Ovary (tissue), 9 donors: ENCODE data around the gene GGA3. TPM values are rescaled to one million over a fixed set of nuclear protein-coding genes. Genes with fewer than 3 reads are reported as not detected.
"Not testable (repeated sequence)": the region's sequence is repeated elsewhere in the genome, so short reads cannot be mapped to it uniquely, and the experiment has no call there.

Experiments
- DNase-seq, 5 donors: peaks; one replicate each; pipeline ENCODE4 v3.0.0-alpha.2; 2019 to 2020
- H3K27ac ChIP-seq, 2 donors: fragments of 200-600 bp; one replicate each; pipeline versions ENCODE4 v1.5.1 to v1.8.0; 2019 to 2022
- H3K27me3 ChIP-seq: fragments of 200-600 bp; one replicate; pipeline ENCODE4 v1.8.0; 2022
- H3K36me3 ChIP-seq: fragments of 200-600 bp; sonication (generic); one replicate; pipeline ENCODE4 v1.5.1; 2019
- H3K4me1 ChIP-seq: one replicate; pipeline ENCODE4 v1.8.1; 2013; ENCODE audit warnings: mild to moderate bottlenecking, moderate library complexity; ENCODE audit not compliant: insufficient read depth
- H3K4me3 ChIP-seq: fragments of 200-600 bp; sonication (generic); one replicate; pipeline ENCODE4 v1.5.1; 2017
- H3K9me3 ChIP-seq, 2 donors: fragments of 200-600 bp in 1 of 2; sonication (generic) in 1 of 2; one replicate each; pipeline versions ENCODE4 v1.5.1 to v1.8.1; 2013 to 2019; ENCODE audit warnings: mild to moderate bottlenecking in 1 of 2, moderate library complexity in 1 of 2
- CTCF ChIP-seq, 3 donors: fragments of 450-650 bp in 2 of 3; fragments of 200-600 bp in 1 of 3; IDR thresholded peaks; one replicate each; pipeline versions ENCODE4 v1.5.1 to v1.8.0; 2016 to 2022; ENCODE audit warnings: antibody characterized with exemption in 3 of 3, mild to moderate bottlenecking in 1 of 3
- EP300 ChIP-seq: sonication (generic); formaldehyde crosslinking; IDR thresholded peaks from one replicate; pipeline ENCODE4 v1.6.1; 2017; ENCODE audit warnings: antibody characterized with exemption
- POLR2A ChIP-seq: fragments of 450-650 bp; IDR thresholded peaks from one replicate; pipeline ENCODE4 v1.6.1; 2017; ENCODE audit warnings: antibody characterized with exemption, mild to moderate bottlenecking, moderate library complexity
- WGBS, 3 donors: extraction: QIAGEN DNeasy Blood & Tissue Kit in 1 of 3; methylation state at CpG; one replicate each; pipeline versions ENCODE4 v1.1.5 to v1.1.7; 2013 to 2017; 5-methylcytosine and 5-hydroxymethylcytosine counted together
- intact Hi-C, 4 donors: fragments of 100-400 bp; cut with DNase I; formaldehyde crosslinking; loops; one replicate each; pipeline versions ENCODE4 v1.11.0 to v1.15.1; 2022 to 2023
- polyA plus RNA-seq, 2 donors: library from polyadenylated mRNA; stranded (reverse); fragments of 200-250 nt in 1 of 2; fragments of 350-450 nt in 1 of 2; fragmentation: Illumina TruSeq in 1 of 2; extraction: RNeasy Lipid Tissue Mini Kit (QIAGEN cat#74804) in 1 of 2; gene quantifications; one replicate each; pipeline ENCODE4 v1.2.3, GENCODE V29; 2013 to 2014
- total RNA-seq, 7 donors: library from RNA; depleted of rRNA in 2 of 7; stranded (reverse); fragments of >200 nt in 2 of 7; fragmentation: NEBNext Ultra II Directional in 3 of 7; extraction: Animal tissue kit (Norgen Biotek cat#: 25700) in 3 of 7; gene quantifications; one replicate each; pipeline versions ENCODE4 v1.1.0 to v1.2.4, GENCODE V29; 2016 to 2023
- donor health status: DM: no; HTN: no; CAD: no; lungs with moderate emphysema.
- donor health status: DM: no; HTN: no; CAD: no.
- donor health status: Bipolar disorder and iron deficiency.
- donor health status: DM: yes; HTN: yes; CAD: no.
- donor health status: DM: no; HTN: no; CAD: no.
- donor health status: DM: yes; HTN: yes; CAD: no.

Gene GGA3
- total and polyA plus RNA-seq, 9 donors: 18.2 to 48.9 (median 38.3) TPM

- intact Hi-C loops: loop anchor here in 3 of 4 donors (10.0 kb wide), 3 partner anchors 93 to 243 kb away; no protein-coding TSS in a partner anchor
These were observed 53.6 kb downstream of the GGA3 start for GRCh38 chr17:75207760-75208159.

GRCh38 chr17:75207050-75207407 lies 54.4 kb downstream of the GGA3 start:
- H3K9me3 ChIP-seq, H3K4me3 ChIP-seq, H3K27ac ChIP-seq, H3K4me1 ChIP-seq, H3K27me3 ChIP-seq, DNase-seq, H3K36me3 ChIP-seq: not testable (repeated sequence)
- 82 to 83% (median 82%) methylated on average over 8 of the region's 8 CpGs for WGBS, 3 donors
- intact Hi-C loops: loop anchor here in 3 of 4 donors (10.0 kb wide), 3 partner anchors 92 to 242 kb away; no protein-coding TSS in a partner anchor

More at GRCh38 chr17:75207760-75208159, 53.6 kb downstream of the GGA3 start:
- Histone ChIP-seq H3K9me3 (no peaks in the 10 kb centered on the region), H3K36me3 (no peaks in the 10 kb centered on the region), H3K4me1 (peaks cover 2% of the 10 kb centered on the region), H3K4me3 (no peak overlapping the region), H3K27me3 (no peaks in the 10 kb centered on the region), H3K27ac (no peak overlapping the region)
- WGBS, 3 donors: 83 to 85% (median 84%) methylated on average over 12 of the region's 12 CpGs
- no peak for TF ChIP-seq EP300
- no peak for TF ChIP-seq POLR2A
- no peak for TF ChIP-seq CTCF (IDR thresholded peaks at IDR 0.05)
- DNase-seq: no peak

GRCh38 chr17:75205793-75206163 lies 55.6 kb downstream of the GGA3 start:
- H3K9me3 ChIP-seq: no peaks in the 10 kb centered on the region
- H3K27me3 ChIP-seq: no peaks in the 10 kb centered on the region
- peaks cover 4% of the 10 kb centered on the region for H3K4me1 ChIP-seq
- no peaks in the 10 kb centered on the region for H3K36me3 ChIP-seq
- intact Hi-C loops: loop anchor here in 3 of 4 donors (10.0 kb wide), 3 partner anchors 91 to 241 kb away; no protein-coding TSS in a partner anchor
- peak overlapping the region; percentile 87 for H3K4me3 ChIP-seq
- DNase-seq: no peak
- H3K27ac ChIP-seq: peak overlapping the region; percentile 76 to 95
- WGBS, 3 donors: 0 to 1% (median 0%) methylated on average over 22 of the region's 22 CpGs
- TF ChIP-seq EP300 (no peak), CTCF (IDR thresholded peaks at IDR 0.05) (no peak)

- 0 to 1% (median 0%) methylated on average over 39 to 57 of the region's 57 CpGs for WGBS, 3 donors
- H3K4me3 ChIP-seq: peak within 1 kb of the TSS; percentile 87
- intact Hi-C loops: loop anchor here in 3 of 4 donors (10.0 kb wide), 3 partner anchors 90 to 240 kb away; no protein-coding TSS in a partner anchor
These were observed 56.2 kb downstream of the GGA3 start, which contains the start of gene NUP85 for GRCh38 chr17:75205037-75205792. TSS of gene NUP85 (plus strand) at chr17:75205679. CDS start at chr17:75205762, 83 bp downstream.

More at GRCh38 chr17:75205037-75205792, 56.2 kb downstream of the GGA3 start, which contains the start of gene NUP85:
- H3K9me3 ChIP-seq: no peaks in the 10 kb centered on the region
- peak within 1 kb of the TSS; percentile 76 to 95 for H3K27ac ChIP-seq
- no peaks in the 10 kb centered on the region for H3K27me3 ChIP-seq
- peaks cover 4% of the 10 kb centered on the region for H3K4me1 ChIP-seq
- TF ChIP-seq POLR2A (peak; percentile 83), EP300 (no peak), CTCF (IDR thresholded peaks at IDR 0.05) (peak in 1 of 3 donors; percentile 28)
- DNase-seq: peak; percentile 94 to 96 (median 95)
- H3K36me3 ChIP-seq: no peaks in the 10 kb centered on the region
